CD4-positive, alpha-beta T cell treated with Interleukin-17A for 1 hour (primary cell): ENCODE results near the gene SHF.
"Not testable (repeated sequence)": the region's sequence is repeated elsewhere in the genome, so short reads cannot be mapped to it uniquely, and the experiment has no call there.

Experiments used
- DNase-seq: peaks from one replicate; pipeline ENCODE4 v3.0.0-alpha.2; 2020

SHF gene

GRCh38 chr15:45187894-45188830 is at the start of gene SHF:
SHF (minus strand) TSS chr15:45187966; CDS start chr15:45187951, 15 bp downstream.
- peak; percentile 63 for DNase-seq

GRCh38 chr15:45236806-45237205 is 49.0 kb upstream of the SHF start:
- DNase-seq = not testable (repeated sequence)

GRCh38 chr15:45234562-45235235 is 46.9 kb upstream of the SHF start:
- no peak for DNase-seq

DNA sequence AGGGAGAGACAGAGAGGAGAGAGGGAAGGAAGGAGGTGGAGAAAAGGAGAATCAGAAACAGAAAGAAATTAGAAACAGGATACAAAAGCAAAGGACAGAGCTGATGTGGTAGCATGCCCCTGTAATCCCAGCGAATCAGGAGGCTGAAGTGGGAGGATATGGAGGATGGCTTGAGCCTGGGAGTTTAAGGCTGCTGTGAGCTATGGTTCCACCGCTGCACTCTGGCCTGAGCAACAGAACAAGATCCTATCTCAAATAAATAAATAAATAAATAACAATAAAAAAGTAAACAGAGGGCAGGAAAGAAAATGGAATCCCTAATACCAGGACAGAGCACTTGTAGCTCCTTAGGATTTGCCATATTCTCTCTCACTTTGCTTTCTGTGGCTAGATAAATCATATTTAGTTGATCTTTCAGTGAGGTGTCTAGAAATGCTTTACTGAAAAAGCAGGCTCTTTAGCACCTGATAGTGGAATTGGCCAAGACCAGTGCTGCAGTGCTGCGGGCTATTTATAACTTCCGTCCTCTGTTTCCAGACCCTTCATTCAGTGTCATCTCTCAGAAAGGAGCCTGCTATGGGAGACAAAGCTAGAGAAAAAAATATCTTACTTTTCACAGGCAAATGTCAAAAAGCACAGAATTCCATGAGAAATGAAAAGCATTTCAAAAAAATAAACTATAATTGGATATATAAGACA is 44.2 kb upstream of the SHF start:
- no peak for DNase-seq

- DNase-seq = no peak
These were observed 43.4 kb upstream of the SHF start for GRCh38 chr15:45231132-45231531.

DNA sequence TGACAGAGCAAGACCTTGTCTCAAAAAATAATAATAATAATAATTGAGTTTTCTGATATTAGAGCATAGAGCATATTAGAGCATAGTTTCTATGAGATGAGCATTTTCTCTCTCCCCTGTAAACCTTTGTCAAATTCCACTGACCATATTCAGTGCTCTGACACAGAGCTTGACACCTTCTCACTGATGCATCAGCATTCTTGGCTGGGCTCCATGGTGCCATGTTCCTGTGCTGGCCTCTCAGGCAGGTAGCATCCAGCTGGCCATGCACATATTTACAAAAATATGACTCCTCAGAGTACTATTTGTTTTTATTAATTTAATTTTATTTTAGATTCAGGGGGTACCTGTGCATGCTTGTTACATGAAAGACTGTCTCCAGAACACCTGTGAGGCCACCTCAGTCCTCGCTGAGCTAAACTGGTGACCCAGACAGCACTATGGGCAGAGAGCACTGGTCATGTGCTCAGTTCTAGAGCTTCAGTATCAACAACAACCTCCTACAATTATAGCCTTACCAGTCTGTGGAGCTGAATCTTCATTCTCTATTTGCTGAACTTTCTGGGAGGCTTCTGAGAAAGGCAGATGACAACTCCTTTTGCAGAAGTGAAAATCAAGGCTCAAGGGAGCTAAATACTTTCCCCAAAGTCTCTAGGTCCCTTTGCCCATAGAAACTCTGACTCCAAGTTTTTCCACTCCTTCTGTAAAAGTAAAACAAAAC is 42.6 kb upstream of the SHF start:
- no peak for DNase-seq

DNA sequence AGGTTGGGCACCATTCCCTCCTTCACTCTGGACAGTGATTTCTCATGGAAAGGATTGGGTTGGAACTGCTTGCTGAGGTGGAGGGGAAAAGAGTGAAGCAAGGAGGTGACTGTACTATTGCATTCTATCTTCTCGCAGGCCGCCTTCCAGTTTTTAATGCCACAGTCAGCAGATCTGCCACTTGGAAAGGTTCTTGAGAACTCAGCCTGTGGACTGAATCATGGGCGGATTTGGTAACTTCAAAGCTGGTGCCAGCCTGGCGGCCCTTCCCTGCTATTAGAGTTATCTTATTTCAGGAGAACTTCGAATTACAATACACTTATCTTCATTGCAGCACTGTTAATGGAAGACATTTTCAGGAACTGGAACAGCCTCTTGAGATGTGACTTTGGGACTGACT is 41.2 kb upstream of the SHF start:
- DNase-seq = no peak

DNA sequence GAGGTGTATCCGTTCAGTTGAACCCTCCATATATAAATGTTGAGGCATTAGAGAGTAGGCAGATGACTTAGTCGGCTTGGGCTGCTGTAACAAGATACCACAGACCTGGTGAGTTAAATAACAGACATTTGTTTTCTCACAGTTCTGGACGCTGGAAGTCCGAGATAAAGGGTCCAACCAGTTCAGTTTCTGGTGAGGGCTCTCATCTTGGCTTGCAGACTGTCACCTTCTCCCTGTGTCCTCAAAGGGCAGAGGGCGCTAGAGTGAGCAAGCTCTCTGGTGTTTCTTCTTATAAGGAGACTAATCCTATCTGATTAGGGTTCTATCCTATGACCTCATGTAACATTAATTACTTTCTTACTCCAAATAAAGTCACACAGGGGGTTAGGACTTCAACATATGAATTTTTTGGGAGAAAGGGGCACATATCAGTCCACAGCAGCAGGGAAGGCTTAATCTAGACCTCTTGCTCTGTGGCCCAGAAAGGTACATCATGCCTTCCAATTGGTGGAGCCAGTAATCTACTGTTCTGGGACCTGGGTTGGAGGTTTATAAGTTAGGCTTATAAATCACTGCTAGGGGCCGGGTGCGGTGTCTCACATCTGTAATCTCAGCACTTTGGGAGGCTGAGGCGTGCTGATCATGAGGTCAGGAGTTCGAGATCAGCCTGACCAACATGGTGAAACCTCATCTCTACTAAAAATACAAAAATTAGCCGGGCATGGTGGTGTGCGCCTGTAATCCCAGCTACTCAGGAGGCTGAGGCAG is 37.9 kb upstream of the SHF start:
- DNase-seq = no peak

- no peak for DNase-seq
These were observed 37.0 kb upstream of the SHF start for GRCh38 chr15:45224621-45225217.

DNA sequence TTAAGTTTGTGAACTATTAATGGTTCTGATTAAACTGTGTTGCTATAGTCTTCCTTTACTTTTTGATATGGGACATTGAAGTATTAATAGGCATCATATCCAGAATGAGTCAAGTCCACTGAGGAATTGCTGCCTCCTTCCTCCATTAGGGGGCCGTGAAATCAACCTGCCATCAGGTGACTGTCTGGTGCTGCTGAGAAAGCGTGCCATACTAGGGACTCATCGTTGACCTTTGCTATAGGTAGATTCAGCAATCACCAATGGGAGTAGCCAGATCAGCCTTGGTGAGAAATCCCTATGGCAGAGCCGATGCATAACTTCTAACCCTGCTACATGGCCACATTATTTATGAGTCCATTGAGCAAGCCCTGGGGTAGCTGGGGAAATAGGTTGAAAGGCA is 34.2 kb upstream of the SHF start:
- DNase-seq = no peak

- DNase-seq = no peak
These were observed 33.4 kb upstream of the SHF start for GRCh38 chr15:45221053-45221599.

DNA sequence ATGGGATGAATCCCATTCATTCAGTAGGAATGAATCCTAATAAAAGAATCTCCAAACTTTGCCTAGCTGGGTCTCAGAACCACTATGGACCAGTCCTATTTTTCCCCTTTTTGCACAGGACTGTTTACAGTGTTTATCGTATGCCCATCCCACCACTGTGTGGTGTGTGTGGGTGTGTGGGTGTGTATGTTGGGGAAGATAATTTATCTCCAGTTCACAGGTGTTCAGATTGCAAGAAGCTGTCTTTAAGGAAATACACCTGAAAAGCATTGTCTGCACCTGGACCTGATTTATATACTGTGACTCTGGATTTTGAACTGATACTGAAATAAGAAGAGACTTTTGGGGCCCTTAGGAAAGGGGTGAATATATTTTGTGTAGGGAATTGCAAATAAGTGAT is 24.7 kb upstream of the SHF start:
- DNase-seq = no peak

DNA sequence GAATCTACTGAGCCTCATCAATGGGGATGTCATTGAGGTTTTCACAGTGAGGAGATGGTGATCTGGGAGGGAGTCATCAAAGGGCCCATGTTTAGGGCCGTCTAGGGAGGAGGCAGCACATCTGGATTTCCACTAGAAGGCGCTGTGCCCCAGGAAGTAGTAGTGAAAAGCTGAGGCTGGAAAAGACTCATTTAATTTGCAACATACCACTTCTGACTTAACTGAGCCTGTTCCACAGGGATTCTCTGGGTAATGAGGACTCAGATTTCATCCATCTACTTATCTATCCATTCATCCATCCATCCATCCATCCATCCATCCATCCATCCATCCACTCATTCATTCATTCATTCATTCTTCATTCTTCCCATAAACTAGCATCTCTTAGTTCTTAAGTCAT is 17.4 kb upstream of the SHF start:
- DNase-seq = peak; percentile 71

GRCh38 chr15:45203182-45203581 is 15.4 kb upstream of the SHF start:
- DNase-seq = no peak

GRCh38 chr15:45201869-45202268 is 14.1 kb upstream of the SHF start:
- DNase-seq = no peak

GRCh38 chr15:45201557-45201859 is 13.7 kb upstream of the SHF start:
- DNase-seq = peak; percentile 49

DNA sequence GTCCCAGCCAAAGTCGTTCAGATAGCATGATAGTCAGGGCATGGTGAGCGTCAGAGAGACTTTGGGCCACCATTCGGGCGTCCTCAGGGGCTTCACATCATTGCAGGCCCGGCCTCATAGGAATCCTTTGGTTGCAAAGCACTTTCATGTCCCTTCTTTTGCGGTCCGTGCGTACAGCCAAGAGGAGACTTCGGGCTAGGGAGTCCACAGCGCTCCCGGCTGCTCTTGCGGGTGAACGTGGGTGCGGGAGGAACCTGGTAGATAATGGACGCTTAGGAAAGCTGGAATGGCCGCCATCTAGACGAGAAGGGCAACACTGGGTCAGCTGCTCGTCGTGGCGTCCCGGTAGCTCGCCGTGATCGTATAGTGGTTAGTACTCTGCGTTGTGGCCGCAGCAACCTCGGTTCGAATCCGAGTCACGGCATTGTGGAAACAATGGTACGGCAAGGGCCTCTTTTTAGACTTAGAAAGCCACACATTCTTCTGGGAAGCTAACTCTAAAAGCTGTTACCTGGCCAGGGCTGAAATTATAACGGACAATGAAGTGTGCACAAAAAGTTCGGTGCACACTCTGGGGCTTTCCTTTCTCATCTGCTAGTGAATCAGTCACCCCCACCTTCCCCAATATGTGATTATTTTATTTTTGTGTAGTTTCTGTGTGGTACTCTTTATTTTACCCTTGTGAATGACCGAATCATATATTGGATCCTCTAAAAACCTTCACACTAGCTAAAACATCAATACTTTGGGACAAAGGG is 13.2 kb upstream of the SHF start:
- DNase-seq = peak; percentile 88

GRCh38 chr15:45200001-45200798 is 12.4 kb upstream of the SHF start:
- DNase-seq = peak; percentile 99

DNA sequence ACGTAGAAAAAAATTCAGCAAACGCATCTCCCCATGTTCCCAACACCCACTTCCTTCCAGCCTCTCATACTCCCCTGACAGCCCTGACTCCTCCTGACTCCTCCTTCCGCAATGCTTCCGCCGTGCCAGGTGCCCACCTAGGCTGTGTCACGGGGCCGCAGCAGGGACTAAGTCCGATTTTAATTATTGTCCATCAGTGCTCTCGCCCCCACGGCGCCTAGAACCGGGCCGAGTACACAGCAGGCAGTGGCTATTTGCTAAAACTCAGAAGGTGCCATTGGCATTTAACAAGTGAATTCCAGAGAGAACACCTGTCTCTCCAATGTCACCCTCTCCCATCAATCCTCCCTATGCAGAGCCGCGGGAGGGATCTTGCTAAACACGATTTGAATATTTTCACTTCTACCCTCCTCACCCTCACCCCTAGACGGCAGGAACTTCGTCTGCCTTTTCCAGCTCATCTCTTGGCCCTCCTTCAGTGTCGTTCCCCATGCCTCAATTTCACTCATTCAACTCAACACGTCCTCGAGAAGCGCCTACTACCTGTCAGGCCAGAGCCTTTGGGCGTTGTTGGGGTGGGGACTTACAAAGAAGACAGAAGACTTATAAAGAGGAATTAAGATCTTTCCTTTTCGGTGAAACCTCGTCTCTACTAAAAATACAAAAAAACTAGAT is 11.5 kb upstream of the SHF start:
- DNase-seq = peak; percentile 58
